HepG2 (cell line): Measurements from ENCODE around the gene CDK7. TPM values are rescaled to one million over a fixed set of nuclear protein-coding genes. Genes with fewer than 3 reads are reported as not detected.

Source experiments
- DNMT1 ChIP-seq: sonication (generic); formaldehyde crosslinking; IDR thresholded peaks from 2 replicates; pipeline ENCODE4 v1.5.1; 2020; ENCODE audit warnings: mild to moderate bottlenecking, missing genetic modification reagents
- NR2F2 ChIP-seq: IDR thresholded peaks from 2 replicates; pipeline ENCODE4 v1.6.1; 2012; ENCODE audit warnings: low read depth, inconsistent platforms, borderline replicate concordance
- TOE1 ChIP-seq: sonication (generic); formaldehyde crosslinking; IDR thresholded peaks from 2 replicates; pipeline ENCODE4 v1.4.0; 2020; ENCODE audit warnings: mild to moderate bottlenecking, missing genetic modification reagents
- XRCC5 ChIP-seq: fragments of 200-400 bp; formaldehyde crosslinking; optimal IDR thresholded peaks from 2 replicates; pipeline ENCODE3; 2017; ENCODE audit warnings: mild to moderate bottlenecking, low read length
- ZBTB42 ChIP-seq: sonication (generic); formaldehyde crosslinking; IDR thresholded peaks from 2 replicates; pipeline ENCODE4 v1.5.0; 2020; ENCODE audit warnings: mild to moderate bottlenecking, missing genetic modification reagents
- ZFP41 ChIP-seq: sonication (generic); formaldehyde crosslinking; IDR thresholded peaks from 2 replicates; pipeline ENCODE4 v1.4.0; 2020; ENCODE audit warnings: mild to moderate bottlenecking, missing genetic modification reagents, borderline replicate concordance
- ZFX ChIP-seq: sonication (generic); formaldehyde crosslinking; IDR thresholded peaks from 2 replicates; pipeline ENCODE4 v1.4.0; 2020; ENCODE audit warnings: mild to moderate bottlenecking, low read depth, missing genetic modification reagents, moderate library complexity
- ZNF350 ChIP-seq: sonication (generic); formaldehyde crosslinking; IDR thresholded peaks from 2 replicates; pipeline ENCODE4 v1.4.0; 2020; ENCODE audit warnings: mild to moderate bottlenecking, low read depth, missing genetic modification reagents, borderline replicate concordance
- ZNF605 ChIP-seq: sonication (generic); formaldehyde crosslinking; IDR thresholded peaks from 2 replicates; pipeline ENCODE4 v1.8.0; 2022; ENCODE audit warnings: mild to moderate bottlenecking, missing genetic modification reagents
- ZNF780A ChIP-seq: sonication (generic); formaldehyde crosslinking; IDR thresholded peaks from 2 replicates; pipeline ENCODE4 v1.8.0; 2022; ENCODE audit warnings: mild to moderate bottlenecking, missing genetic modification reagents, moderate library complexity
- ZNF782 ChIP-seq: sonication (generic); formaldehyde crosslinking; IDR thresholded peaks from 2 replicates; pipeline ENCODE4 v1.4.0; 2020; ENCODE audit warnings: missing genetic modification reagents, mild to moderate bottlenecking, borderline replicate concordance
- polyA plus RNA-seq, 8 experiments: library from polyadenylated mRNA; depleted of rRNA in 3 of 8; stranded (reverse) in 7 of 8; unstranded in 1 of 8; fragments of >200 nt; fragmentation: Illumina TruSeq in 4 of 8; extraction: Trizol in 4 of 8; gene quantifications; 2 replicates each; pipeline versions ENCODE4 v1.2.1 to v1.2.3, GENCODE V29; 2011 to 2016; ENCODE audit warnings: low read depth in 4 of 8, missing spikeins in 1 of 8, mixed read lengths in 1 of 8; ENCODE audit not compliant: insufficient read depth in 1 of 8
- total RNA-seq, 5 experiments: library from RNA; depleted of rRNA; stranded (reverse); fragments of >200 nt; fragmentation: Illumina TruSeq; extraction: Trizol; gene quantifications; 2 replicates each; pipeline ENCODE4 v1.2.3, GENCODE V29; 2016; ENCODE audit warnings: low read depth in 1 of 5
- TF ChIP-seq, protein P1 (sequence below), 2 experiments: sonication (generic) in 1 of 2; formaldehyde crosslinking in 1 of 2; IDR thresholded peaks; 2 replicates each; pipeline versions ENCODE4 v1.4.0 to v1.6.1; 2016 to 2020; ENCODE audit warnings: borderline replicate concordance in 1 of 2, low read depth in 1 of 2, mild to moderate bottlenecking in 1 of 2, missing genetic modification reagents in 1 of 2
- TF ChIP-seq, protein P2 (sequence below): sonication (generic); formaldehyde crosslinking; conservative IDR thresholded peaks from 2 replicates; pipeline ENCODE4 v1.4.0; 2020; ENCODE audit warnings: mild to moderate bottlenecking, missing genetic modification reagents, moderate library complexity
- TF ChIP-seq, protein P3 (sequence below): sonication (generic); formaldehyde crosslinking; IDR thresholded peaks from 2 replicates; pipeline ENCODE4 v1.4.0; 2020; ENCODE audit warnings: missing genetic modification reagents

CDK7 gene
- total and polyA plus RNA-seq, 2 of the 13 experiments (the other 11 are each of a cell fraction or from before 2014, with no cell fraction given) = 41.2 to 54.9 TPM

DNA sequence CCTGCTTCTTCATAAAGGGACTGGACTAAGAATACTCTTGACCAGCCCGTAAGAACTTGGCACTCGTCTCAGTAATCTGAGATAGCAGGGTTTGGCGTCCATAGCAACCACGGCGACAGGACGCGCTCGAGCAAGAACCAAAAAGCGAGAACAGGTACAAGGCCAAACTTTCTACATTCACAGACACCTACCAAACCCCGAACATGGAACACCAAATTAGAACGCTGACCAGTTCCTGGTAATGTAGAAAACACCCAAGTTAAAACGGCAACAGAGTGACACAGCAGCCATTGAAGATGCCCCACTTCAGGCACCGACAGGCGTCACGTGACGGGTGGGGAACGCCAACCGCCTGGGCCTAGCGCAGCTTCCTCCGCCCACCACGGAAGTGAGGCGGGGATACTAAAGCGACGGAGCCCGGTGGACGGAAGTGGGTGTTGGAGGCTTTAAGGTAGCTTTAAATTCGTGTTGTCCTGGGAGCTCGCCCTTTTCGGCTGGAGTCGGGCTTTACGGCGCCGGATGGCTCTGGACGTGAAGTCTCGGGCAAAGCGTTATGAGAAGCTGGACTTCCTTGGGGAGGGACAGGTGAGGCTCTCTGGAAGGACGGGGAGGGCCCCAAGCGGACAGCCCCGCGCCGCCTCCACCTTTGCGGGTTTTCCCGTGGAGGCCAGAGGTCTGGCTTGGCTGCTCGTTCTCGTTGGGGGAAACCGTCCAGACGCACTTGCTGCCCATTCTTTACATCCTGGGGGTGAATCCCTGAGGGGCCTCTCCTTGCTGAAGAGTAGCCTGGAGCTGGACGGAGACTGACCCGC, at the start of gene CDK7 (continued):
- TF ChIP-seq, protein P1, sequence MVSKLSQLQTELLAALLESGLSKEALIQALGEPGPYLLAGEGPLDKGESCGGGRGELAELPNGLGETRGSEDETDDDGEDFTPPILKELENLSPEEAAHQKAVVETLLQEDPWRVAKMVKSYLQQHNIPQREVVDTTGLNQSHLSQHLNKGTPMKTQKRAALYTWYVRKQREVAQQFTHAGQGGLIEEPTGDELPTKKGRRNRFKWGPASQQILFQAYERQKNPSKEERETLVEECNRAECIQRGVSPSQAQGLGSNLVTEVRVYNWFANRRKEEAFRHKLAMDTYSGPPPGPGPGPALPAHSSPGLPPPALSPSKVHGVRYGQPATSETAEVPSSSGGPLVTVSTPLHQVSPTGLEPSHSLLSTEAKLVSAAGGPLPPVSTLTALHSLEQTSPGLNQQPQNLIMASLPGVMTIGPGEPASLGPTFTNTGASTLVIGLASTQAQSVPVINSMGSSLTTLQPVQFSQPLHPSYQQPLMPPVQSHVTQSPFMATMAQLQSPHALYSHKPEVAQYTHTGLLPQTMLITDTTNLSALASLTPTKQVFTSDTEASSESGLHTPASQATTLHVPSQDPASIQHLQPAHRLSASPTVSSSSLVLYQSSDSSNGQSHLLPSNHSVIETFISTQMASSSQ (IDR thresholded peaks at IDR 0.05; ENCODE audit: low read depth) = no peak
- TF ChIP-seq, protein P1 (CRISPR knock-in tag; IDR thresholded peaks at IDR 0.05; ENCODE audit: borderline replicate concordance) = peak; percentile 41; the same call in 1 of the 2 replicates
- TF ChIP-seq ZNF780A (CRISPR knock-in tag) (no peak), ZFP41 (CRISPR knock-in tag) (no peak), ZFX (CRISPR knock-in tag) (peak; percentile 84), TOE1 (CRISPR knock-in tag) (no peak), ZNF782 (CRISPR knock-in tag) (no peak), ZNF605 (CRISPR knock-in tag) (peak; percentile 58; the same call in 1 of the 2 replicates), ZBTB42 (CRISPR knock-in tag) (no peak), XRCC5 (peak; percentile 84), ZNF350 (peak; percentile 86), NR2F2 (no peak), DNMT1 (CRISPR knock-in tag) (no peak)
- TF ChIP-seq, protein P2, sequence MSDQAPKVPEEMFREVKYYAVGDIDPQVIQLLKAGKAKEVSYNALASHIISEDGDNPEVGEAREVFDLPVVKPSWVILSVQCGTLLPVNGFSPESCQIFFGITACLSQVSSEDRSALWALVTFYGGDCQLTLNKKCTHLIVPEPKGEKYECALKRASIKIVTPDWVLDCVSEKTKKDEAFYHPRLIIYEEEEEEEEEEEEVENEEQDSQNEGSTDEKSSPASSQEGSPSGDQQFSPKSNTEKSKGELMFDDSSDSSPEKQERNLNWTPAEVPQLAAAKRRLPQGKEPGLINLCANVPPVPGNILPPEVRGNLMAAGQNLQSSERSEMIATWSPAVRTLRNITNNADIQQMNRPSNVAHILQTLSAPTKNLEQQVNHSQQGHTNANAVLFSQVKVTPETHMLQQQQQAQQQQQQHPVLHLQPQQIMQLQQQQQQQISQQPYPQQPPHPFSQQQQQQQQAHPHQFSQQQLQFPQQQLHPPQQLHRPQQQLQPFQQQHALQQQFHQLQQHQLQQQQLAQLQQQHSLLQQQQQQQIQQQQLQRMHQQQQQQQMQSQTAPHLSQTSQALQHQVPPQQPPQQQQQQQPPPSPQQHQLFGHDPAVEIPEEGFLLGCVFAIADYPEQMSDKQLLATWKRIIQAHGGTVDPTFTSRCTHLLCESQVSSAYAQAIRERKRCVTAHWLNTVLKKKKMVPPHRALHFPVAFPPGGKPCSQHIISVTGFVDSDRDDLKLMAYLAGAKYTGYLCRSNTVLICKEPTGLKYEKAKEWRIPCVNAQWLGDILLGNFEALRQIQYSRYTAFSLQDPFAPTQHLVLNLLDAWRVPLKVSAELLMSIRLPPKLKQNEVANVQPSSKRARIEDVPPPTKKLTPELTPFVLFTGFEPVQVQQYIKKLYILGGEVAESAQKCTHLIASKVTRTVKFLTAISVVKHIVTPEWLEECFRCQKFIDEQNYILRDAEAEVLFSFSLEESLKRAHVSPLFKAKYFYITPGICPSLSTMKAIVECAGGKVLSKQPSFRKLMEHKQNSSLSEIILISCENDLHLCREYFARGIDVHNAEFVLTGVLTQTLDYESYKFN (CRISPR knock-in tag) = no peak
- TF ChIP-seq, protein P3, sequence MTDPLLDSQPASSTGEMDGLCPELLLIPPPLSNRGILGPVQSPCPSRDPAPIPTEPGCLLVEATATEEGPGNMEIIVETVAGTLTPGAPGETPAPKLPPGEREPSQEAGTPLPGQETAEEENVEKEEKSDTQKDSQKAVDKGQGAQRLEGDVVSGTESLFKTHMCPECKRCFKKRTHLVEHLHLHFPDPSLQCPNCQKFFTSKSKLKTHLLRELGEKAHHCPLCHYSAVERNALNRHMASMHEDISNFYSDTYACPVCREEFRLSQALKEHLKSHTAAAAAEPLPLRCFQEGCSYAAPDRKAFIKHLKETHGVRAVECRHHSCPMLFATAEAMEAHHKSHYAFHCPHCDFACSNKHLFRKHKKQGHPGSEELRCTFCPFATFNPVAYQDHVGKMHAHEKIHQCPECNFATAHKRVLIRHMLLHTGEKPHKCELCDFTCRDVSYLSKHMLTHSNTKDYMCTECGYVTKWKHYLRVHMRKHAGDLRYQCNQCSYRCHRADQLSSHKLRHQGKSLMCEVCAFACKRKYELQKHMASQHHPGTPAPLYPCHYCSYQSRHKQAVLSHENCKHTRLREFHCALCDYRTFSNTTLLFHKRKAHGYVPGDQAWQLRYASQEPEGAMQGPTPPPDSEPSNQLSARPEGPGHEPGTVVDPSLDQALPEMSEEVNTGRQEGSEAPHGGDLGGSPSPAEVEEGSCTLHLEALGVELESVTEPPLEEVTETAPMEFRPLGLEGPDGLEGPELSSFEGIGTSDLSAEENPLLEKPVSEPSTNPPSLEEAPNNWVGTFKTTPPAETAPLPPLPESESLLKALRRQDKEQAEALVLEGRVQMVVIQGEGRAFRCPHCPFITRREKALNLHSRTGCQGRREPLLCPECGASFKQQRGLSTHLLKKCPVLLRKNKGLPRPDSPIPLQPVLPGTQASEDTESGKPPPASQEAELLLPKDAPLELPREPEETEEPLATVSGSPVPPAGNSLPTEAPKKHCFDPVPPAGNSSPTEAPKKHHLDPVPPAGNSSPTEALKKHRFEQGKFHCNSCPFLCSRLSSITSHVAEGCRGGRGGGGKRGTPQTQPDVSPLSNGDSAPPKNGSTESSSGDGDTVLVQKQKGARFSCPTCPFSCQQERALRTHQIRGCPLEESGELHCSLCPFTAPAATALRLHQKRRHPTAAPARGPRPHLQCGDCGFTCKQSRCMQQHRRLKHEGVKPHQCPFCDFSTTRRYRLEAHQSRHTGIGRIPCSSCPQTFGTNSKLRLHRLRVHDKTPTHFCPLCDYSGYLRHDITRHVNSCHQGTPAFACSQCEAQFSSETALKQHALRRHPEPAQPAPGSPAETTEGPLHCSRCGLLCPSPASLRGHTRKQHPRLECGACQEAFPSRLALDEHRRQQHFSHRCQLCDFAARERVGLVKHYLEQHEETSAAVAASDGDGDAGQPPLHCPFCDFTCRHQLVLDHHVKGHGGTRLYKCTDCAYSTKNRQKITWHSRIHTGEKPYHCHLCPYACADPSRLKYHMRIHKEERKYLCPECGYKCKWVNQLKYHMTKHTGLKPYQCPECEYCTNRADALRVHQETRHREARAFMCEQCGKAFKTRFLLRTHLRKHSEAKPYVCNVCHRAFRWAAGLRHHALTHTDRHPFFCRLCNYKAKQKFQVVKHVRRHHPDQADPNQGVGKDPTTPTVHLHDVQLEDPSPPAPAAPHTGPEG (CRISPR knock-in tag) = no peak
